ENCODE measurements around the gene DNAJC12.

DNAJC12 gene

DNA sequence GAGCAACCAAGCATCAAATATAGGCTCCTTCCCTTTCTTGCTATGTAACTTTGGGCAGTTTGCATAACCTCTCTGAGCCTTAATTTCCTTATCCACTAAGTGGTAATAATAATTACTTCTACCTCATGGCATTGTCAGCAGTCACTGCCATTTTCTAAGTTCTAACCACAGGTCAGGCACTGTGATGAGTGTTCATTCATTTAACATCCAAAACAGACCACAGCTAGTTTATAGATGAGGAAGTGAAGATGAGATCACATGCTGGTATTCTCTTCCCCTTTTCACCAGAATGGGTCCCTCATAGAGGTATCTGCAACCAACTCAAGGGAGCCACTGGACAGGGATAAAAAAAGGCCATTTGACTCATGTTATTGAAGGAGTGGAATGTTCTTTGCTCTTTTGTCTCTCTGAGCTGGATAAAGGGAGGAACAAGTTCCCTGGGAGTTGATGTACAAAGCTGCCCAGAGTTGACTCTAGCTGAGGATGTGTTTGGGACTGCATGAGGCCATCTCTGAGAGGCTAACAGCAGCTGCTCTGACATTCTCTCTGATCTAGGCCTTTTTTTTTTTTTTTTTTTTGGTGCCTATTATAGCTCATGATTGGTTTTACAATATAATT lies 65.0 kb downstream of the DNAJC12 start:
- ATAC-seq = no peak

DNA sequence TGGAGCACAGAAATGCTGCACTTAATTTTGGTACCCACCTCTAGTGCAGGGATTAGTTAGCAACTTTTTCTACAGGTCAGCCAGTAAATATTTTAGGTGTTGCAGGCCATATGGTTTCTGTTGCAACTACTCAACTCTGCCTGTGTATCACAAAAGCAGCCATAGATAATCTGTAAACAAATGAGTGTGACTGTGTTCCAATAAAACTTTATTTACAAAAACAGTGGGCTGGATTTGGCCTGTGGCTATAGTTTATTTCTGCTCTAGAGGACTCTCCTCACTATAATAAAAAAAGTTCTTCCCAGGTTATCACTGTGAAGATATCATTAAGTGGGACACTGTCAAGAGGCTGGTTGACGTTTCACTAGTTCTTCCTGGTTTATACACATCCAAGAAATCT lies 65.8 kb downstream of the DNAJC12 start:
- TF ChIP-seq RARB (CRISPR knock-in tag; IDR thresholded peaks at IDR 0.05) (no peak), GLIS3 (CRISPR knock-in tag; IDR thresholded peaks at IDR 0.05) (no peak), ZNF565 (CRISPR knock-in tag; conservative IDR thresholded peaks at IDR 0.05; ENCODE audit: low read depth) (no peak), ESRRG (CRISPR knock-in tag; IDR thresholded peaks at IDR 0.05) (no peak), ZC3H10 (CRISPR knock-in tag; IDR thresholded peaks at IDR 0.05) (no peak), SNAI2 (CRISPR knock-in tag; IDR thresholded peaks at IDR 0.05) (no peak), ZFP3 (CRISPR knock-in tag; IDR thresholded peaks at IDR 0.05) (no peak), TCF4 (CRISPR knock-in tag; IDR thresholded peaks at IDR 0.05; ENCODE audit: borderline replicate concordance) (no peak), ZNF8 (CRISPR knock-in tag; IDR thresholded peaks at IDR 0.05) (no peak), BACH2 (CRISPR knock-in tag; IDR thresholded peaks at IDR 0.05; ENCODE audit: borderline replicate concordance) (no peak), PPARA (CRISPR knock-in tag; IDR thresholded peaks at IDR 0.05; ENCODE audit: borderline replicate concordance) (no peak), ISL1 (CRISPR knock-in tag; IDR thresholded peaks at IDR 0.05) (no peak)
- TF ChIP-seq, protein P1, sequence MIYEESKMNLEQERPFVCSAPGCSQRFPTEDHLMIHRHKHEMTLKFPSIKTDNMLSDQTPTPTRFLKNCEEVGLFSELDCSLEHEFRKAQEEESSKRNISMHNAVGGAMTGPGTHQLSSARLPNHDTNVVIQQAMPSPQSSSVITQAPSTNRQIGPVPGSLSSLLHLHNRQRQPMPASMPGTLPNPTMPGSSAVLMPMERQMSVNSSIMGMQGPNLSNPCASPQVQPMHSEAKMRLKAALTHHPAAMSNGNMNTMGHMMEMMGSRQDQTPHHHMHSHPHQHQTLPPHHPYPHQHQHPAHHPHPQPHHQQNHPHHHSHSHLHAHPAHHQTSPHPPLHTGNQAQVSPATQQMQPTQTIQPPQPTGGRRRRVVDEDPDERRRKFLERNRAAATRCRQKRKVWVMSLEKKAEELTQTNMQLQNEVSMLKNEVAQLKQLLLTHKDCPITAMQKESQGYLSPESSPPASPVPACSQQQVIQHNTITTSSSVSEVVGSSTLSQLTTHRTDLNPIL (CRISPR knock-in tag; IDR thresholded peaks at IDR 0.05; ENCODE audit: low read depth) = no peak
- TF ChIP-seq, protein P2, sequence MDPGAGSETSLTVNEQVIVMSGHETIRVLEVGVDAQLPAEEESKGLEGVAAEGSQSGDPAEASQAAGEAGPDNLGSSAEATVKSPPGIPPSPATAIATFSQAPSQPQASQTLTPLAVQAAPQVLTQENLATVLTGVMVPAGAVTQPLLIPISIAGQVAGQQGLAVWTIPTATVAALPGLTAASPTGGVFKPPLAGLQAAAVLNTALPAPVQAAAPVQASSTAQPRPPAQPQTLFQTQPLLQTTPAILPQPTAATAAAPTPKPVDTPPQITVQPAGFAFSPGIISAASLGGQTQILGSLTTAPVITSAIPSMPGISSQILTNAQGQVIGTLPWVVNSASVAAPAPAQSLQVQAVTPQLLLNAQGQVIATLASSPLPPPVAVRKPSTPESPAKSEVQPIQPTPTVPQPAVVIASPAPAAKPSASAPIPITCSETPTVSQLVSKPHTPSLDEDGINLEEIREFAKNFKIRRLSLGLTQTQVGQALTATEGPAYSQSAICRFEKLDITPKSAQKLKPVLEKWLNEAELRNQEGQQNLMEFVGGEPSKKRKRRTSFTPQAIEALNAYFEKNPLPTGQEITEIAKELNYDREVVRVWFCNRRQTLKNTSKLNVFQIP (CRISPR knock-in tag; IDR thresholded peaks at IDR 0.05; ENCODE audit: borderline replicate concordance, low read depth) = no peak
- TF ChIP-seq, protein P3, sequence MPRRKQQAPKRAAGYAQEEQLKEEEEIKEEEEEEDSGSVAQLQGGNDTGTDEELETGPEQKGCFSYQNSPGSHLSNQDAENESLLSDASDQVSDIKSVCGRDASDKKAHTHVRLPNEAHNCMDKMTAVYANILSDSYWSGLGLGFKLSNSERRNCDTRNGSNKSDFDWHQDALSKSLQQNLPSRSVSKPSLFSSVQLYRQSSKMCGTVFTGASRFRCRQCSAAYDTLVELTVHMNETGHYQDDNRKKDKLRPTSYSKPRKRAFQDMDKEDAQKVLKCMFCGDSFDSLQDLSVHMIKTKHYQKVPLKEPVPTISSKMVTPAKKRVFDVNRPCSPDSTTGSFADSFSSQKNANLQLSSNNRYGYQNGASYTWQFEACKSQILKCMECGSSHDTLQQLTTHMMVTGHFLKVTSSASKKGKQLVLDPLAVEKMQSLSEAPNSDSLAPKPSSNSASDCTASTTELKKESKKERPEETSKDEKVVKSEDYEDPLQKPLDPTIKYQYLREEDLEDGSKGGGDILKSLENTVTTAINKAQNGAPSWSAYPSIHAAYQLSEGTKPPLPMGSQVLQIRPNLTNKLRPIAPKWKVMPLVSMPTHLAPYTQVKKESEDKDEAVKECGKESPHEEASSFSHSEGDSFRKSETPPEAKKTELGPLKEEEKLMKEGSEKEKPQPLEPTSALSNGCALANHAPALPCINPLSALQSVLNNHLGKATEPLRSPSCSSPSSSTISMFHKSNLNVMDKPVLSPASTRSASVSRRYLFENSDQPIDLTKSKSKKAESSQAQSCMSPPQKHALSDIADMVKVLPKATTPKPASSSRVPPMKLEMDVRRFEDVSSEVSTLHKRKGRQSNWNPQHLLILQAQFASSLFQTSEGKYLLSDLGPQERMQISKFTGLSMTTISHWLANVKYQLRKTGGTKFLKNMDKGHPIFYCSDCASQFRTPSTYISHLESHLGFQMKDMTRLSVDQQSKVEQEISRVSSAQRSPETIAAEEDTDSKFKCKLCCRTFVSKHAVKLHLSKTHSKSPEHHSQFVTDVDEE (CRISPR knock-in tag; IDR thresholded peaks at IDR 0.05) = no peak
- no peak for ATAC-seq

More for the DNA sequence above, 65.0 kb downstream of the DNAJC12 start:
- TF ChIP-seq ZNF70 (CRISPR knock-in tag; IDR thresholded peaks at IDR 0.05) = no peak
- TF ChIP-seq OSR1 (CRISPR knock-in tag; IDR thresholded peaks at IDR 0.05) = no peak
- TF ChIP-seq, protein P2 (CRISPR knock-in tag; IDR thresholded peaks at IDR 0.05; ENCODE audit: borderline replicate concordance, low read depth) = no peak
- no peak for TF ChIP-seq PPARA (CRISPR knock-in tag; IDR thresholded peaks at IDR 0.05; ENCODE audit: borderline replicate concordance)
- TF ChIP-seq, protein P4, sequence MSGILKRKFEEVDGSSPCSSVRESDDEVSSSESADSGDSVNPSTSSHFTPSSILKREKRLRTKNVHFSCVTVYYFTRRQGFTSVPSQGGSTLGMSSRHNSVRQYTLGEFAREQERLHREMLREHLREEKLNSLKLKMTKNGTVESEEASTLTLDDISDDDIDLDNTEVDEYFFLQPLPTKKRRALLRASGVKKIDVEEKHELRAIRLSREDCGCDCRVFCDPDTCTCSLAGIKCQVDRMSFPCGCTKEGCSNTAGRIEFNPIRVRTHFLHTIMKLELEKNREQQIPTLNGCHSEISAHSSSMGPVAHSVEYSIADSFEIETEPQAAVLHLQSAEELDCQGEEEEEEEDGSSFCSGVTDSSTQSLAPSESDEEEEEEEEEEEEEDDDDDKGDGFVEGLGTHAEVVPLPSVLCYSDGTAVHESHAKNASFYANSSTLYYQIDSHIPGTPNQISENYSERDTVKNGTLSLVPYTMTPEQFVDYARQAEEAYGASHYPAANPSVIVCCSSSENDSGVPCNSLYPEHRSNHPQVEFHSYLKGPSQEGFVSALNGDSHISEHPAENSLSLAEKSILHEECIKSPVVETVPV (CRISPR knock-in tag; IDR thresholded peaks at IDR 0.05) = no peak
- TF ChIP-seq RARB (CRISPR knock-in tag; IDR thresholded peaks at IDR 0.05) = no peak
- no peak for TF ChIP-seq GLIS3 (CRISPR knock-in tag; IDR thresholded peaks at IDR 0.05)
- no peak for TF ChIP-seq CSDC2 (CRISPR knock-in tag; IDR thresholded peaks at IDR 0.05)
- TF ChIP-seq, protein P1 (CRISPR knock-in tag; IDR thresholded peaks at IDR 0.05; ENCODE audit: low read depth) = no peak
- TF ChIP-seq TOX (CRISPR knock-in tag; IDR thresholded peaks at IDR 0.05; ENCODE audit: borderline replicate concordance) = no peak
- no peak for TF ChIP-seq ZNF565 (CRISPR knock-in tag; conservative IDR thresholded peaks at IDR 0.05; ENCODE audit: low read depth)
- TF ChIP-seq SNAI2 (CRISPR knock-in tag; IDR thresholded peaks at IDR 0.05) = no peak
- TF ChIP-seq TCF4 (CRISPR knock-in tag; IDR thresholded peaks at IDR 0.05; ENCODE audit: borderline replicate concordance) = no peak
- TF ChIP-seq ZFP3 (CRISPR knock-in tag; IDR thresholded peaks at IDR 0.05) = no peak
- TF ChIP-seq ZNF8 (CRISPR knock-in tag; IDR thresholded peaks at IDR 0.05) = no peak
- TF ChIP-seq BACH2 (CRISPR knock-in tag; IDR thresholded peaks at IDR 0.05; ENCODE audit: borderline replicate concordance) = no peak
- TF ChIP-seq ESRRG (CRISPR knock-in tag; IDR thresholded peaks at IDR 0.05) = no peak
- no peak for TF ChIP-seq ZFP30 (CRISPR knock-in tag; IDR thresholded peaks at IDR 0.05)

Measured in SK-N-SH treated with all-trans-retinoic acid at 6 μM for 48 hours (cell line).